NCI-H526 (cell line): ENCODE measurements around the gene CTSH.

ENCODE experiments used
- DNase-seq, 2 experiments: peaks; one replicate each; lab custom pipeline; 2025; lab: John Stamatoyannopoulos, UW

Gene CTSH

GRCh38 chr15:78977591-78978347 lies 32.9 kb upstream of the CTSH start:
- DNase-seq: no peak

DNA sequence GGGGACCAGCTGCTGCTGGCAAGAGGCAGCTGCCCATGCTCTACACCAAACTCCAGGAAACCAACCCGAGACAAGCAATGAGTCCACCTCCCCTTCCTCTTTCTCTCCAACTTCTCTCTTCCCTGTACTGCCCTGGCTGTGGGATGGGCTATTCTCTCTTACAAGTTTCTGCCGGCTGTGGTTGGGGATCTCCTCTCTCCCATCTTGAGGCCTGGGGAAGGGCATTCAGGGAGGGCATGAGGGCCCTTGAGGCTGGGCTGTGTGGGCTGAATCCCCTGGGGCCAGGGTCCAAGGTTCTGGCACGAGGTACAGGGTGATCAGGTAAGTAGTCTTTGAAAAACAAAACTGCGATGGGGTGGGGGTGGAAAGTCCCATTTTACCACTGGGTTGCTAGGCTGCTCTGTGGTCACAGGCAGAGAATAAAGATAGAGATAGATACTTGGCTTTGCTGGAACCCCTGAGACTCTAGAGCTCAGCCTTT lies 32.3 kb upstream of the CTSH start:
- DNase-seq: no peak

GRCh38 chr15:78976691-78977090 lies 31.8 kb upstream of the CTSH start:
- no peak for DNase-seq

DNA sequence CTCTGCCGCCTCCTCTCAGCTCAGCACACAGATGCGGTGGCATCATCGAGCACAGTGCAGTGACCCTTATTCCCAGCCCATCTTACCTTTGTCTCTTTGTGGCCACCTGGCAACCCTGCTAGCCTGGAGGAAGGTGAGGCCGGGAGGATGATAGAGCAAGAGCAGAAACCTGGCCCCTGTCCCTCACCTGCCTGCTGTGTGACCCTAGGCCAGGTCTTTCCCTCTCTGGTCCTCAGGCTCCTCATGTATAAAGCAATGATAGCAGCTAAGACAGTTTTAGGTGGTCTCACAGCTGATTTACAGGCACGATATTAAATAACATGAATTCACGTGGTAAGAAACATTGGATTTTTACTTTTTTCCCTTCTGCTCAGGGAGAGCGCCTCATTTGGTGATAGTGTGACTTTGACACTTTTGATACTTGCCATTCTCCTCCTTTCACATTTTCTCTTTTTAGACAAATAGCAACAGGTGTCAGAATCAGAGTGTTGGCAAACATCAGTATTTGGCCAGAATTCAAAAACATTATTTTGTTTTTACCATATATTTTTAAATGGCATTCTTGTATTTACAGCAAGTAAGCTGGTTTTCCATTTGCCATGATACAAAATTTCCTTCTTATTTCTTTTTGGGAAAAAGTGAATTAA lies 29.5 kb upstream of the CTSH start:
- no peak for DNase-seq

DNA sequence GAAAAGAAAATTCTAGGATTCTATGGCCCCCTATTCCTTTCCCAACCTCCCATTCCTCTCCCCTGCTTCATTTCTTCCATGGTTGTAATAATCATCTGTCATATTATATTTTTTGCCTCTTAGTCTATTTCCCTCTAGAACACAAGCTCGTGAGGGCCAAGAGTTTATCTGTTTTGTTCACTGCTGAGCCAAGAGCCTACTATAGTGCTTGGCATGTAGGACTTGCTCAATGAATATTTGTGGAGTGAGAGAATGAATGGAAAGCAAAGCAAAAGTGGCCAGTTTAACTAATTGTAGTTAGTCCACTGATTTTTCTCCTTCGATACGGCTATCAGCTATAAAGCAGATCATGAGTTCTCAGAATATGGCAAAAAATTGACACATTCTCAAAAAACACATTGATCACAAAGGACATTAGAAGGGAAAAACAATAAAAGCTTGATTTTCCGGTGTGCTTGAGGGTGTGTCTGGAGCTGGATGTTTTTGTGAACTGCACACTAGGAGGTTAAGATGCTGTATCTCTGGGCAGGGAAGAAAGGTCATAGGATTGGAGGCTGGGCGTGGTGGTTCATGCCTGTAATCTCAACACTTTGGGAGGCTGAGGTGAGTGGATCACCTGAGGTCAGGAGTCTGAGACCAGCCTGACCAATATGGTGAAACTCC lies 25.0 kb upstream of the CTSH start:
- no peak for DNase-seq

- peak in 1 of 2 experiments; percentile 50 for DNase-seq
Observed at GRCh38 chr15:78968539-78969271, 23.9 kb upstream of the CTSH start.

- DNase-seq: no peak
Observed at GRCh38 chr15:78968114-78968513, 23.3 kb upstream of the CTSH start.

- DNase-seq: no peak
Observed at GRCh38 chr15:78960308-78960707, 15.5 kb upstream of the CTSH start.

DNA sequence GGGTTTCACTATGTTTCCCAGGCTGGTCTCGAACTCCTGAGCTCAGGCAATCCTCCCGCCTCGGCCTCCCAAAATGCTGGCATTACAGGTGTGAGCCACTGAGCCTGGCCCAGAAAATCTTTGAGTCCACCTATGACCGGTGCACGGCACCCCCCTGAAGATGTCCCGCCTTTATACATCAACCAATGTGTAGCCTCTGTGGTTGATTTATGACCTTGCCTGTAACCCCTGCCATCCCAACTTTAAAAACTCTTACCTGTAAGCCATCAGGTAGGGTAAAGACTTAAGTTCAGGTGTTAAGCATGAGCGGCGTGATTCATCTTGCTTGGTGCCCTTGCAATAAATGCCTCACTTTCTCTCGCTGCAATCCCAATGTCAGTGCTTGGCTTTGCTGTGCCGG lies 14.5 kb upstream of the CTSH start:
- DNase-seq: no peak

- DNase-seq: no peak
Observed at GRCh38 chr15:78957416-78958093, 12.7 kb upstream of the CTSH start.

DNA sequence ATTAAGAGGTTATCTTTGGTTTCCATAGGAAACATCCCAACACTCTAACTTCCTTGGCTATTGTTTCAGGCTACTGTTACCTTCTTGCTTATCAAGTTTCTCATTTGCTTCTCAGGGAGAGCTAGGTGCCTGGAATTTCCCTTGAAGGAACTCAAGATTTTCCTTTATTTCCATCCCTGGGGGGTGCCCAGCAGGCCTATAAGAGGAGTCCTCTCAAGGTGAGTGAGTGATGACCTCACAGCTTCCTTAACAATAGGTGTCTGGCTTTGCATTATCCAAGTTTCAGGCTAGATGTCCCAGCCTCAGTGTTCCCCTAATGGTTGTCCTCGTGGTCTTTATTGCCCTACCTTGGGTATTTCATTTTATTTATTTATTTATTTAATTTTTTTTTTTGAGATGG lies 12.1 kb upstream of the CTSH start:
- DNase-seq: no peak

DNA sequence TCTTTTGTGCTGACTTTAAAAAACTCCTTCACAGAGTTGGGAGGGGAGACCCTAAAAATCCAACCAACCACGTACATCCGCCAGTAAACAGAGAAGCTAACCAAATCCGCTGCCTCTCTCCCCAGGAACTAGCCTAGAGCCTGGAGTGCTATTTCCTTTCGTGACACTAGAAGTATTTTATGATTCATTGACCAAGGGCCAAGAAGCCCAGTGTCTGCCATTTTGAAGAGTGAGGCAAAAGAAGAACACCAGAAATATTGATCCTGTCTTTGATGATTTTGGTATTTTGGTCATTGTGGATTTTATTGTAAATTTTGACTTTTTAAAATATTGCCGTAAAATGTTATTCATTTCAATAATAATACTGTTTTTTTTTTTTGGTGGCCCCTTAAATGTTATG lies 10.5 kb upstream of the CTSH start:
- no peak for DNase-seq

DNA sequence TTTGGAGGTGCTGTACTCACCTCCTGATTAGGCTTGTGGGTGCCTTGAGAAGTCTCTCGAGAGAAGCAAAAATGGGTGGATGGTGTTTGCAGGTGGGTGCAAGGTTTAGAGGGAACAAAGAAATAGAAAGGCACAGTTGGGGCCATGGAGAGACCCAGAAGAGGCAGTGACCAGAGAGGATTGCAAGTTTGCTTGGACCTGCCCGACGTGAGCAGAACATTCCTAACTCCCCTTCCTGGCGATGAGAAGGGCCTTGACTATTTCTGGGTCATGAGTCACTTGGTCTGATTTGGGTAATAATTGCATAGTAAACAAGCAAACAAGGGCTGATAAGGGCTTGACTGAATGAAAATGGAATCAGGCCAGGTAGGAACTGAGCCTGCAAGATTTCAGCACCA lies 7.0 kb upstream of the CTSH start:
- peak in 1 of 2 experiments; percentile 36 for DNase-seq

DNA sequence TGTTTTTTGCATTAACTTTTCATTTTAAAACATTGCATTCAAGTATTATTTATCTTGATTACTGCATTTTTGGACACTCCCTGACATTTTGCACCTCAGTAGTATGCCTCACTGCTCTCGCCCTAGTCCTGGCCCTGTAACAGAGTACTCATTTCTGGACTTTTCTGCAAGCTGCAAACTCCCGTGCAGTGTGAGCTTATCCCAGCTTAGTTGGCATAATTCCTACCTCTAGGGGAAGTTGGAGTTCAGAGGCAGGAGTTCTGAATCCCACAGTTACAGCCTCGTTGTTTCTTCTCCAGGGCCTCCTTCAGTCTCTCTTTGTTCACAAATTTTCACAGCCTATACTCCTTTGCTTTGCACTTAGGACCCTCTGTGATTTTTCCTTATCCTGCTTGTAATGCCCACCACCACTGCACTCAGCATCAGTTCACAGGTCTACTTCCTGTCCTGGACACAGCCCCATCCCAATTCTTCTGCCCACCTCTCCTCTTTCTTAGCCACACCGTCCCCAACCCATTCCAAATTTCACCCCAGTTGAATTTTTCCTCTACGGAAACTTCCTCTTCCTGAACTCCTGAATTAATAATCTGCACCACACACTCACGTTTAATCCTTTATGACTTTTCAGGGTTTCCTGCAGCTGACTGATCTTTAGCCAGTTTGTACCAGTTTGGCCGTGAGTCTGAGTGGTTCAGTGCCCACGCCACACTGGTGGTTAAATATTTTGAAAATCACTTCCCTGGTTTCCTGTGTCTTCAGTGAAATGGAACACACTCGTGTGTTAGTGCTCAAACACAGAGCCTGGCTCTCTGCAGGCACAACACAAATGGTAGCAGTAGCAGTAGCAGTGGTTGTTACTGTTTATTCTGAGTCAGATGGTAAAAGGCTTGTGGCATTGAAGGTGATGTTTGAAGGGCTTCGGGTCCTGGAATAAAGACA lies 6.3 kb upstream of the CTSH start:
- peak in 1 of 2 experiments; percentile 7 for DNase-seq

DNA sequence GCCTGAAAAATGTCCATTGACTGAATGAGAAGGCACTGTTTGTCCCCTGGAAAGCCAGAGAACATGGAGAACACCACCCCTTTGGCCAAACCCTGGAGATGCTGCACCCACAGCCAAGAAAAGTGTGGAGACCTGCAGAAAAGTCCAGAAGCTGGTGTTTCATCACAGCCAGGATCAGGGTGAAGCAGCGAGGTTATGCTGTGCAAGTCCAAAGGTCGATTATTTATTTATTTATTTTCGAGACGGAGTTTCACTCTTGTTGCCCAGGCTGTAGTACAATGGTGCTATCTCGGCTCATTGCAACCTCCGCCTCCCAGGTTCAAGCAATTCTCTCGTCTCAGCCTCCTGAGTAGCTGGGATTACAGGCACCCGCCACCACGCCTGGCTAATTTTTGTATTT lies 5.5 kb upstream of the CTSH start:
- DNase-seq: no peak

DNA sequence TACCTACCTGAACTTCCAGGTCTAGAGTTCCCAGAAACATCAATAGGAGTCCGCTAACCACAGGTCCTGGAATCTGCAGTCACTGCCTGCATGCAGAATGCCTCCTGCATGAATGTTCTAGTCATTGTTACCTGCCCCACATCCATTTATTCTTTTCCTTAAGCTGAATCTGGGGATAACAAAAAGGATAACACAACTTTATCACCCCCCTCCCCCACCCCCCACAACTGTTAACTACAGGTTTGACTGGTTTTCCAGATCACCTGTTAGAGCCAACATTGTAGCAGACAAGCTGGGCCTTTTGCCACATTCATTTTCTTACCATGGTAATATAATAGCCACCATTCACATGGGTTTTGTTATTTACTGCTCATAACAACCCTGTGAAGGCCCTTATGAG lies 4.6 kb upstream of the CTSH start:
- peak; percentile 27 to 60 for DNase-seq

DNA sequence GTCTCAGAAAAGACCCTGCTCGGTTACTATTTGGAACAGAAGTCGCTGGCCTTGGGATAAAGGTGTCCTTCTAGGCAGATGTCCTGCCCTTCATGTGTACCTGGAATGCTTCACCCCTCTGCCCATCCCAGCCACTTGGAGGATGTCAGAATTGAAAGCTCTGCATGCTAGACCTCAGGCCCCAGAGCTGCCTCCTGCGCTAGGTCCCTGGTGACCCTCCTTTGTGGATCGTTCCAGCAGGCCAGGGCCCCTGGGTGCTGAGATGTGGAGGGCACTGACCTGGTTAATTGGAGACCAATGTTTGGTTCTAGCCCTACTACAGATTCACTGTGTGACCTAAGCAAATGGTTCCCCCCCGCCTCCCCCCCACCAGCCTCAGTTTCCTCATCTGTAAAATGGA lies 2.7 kb upstream of the CTSH start:
- DNase-seq: no peak

DNA sequence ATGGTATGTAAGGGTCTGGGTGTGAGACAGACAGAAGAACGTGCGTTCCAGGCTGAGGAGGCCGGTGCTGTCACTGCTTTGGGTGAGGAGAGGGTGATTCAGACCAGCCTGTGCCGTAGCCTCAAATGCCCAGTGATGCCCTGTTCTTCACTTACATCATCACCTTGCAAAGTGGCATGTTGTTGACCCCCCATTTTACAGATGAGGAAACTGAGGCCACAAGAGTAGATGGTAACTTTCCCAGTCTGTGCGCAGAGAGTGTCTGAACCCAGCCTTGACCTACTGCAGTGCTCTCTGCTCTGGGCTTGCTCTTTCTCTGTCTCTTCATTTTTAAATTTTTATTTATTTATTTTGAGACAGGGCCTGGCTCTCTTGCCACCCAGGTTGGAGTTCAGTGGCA lies 1.6 kb upstream of the CTSH start:
- no peak for DNase-seq

DNA sequence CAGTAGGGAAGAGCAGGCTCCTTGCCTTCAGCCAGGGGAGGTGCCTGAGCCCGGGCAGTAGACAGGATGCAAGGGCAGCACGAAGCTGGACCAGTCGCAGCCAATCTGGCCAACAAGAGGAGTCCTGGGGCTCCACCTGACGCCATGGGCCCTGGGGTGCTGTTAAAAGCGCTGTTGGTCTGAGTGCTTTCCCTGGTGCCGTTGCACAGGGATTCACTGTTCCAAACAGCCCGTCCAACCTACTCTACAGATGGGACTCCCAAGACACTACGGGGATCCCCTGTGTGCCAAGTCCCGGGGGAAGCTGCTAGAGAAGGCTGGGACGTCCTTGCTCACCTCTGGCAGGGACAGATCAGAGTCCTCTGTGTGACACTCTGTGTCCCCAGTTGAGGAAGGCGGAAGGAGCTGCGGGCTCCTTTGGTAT lies 632 bp downstream of the CTSH start:
- DNase-seq: peak in 1 of 2 experiments; percentile 30

GRCh38 chr15:78943692-78944091 lies 1.2 kb downstream of the CTSH start:
- no peak for DNase-seq

GRCh38 chr15:78942741-78943140 lies 2.1 kb downstream of the CTSH start:
- DNase-seq: no peak
